ENCODE data around the gene ANKRD12.
A peak's percentile ranks its signal among the peaks of the same experiment; 100 is the strongest.

Gene ANKRD12

GRCh38 chr18:9140984-9141383 is 4.4 kb downstream of the ANKRD12 start:
- no peak for DNase-seq (ENCODE audit: low read depth)
- in situ Hi-C loops (cut with HindIII; ENCODE audit: low sequenced_read_pairs): no loop called here
- no peak overlapping the region for H3K4me3 ChIP-seq (ENCODE audit: low read depth, low read length)
- TF ChIP-seq, protein P1, sequence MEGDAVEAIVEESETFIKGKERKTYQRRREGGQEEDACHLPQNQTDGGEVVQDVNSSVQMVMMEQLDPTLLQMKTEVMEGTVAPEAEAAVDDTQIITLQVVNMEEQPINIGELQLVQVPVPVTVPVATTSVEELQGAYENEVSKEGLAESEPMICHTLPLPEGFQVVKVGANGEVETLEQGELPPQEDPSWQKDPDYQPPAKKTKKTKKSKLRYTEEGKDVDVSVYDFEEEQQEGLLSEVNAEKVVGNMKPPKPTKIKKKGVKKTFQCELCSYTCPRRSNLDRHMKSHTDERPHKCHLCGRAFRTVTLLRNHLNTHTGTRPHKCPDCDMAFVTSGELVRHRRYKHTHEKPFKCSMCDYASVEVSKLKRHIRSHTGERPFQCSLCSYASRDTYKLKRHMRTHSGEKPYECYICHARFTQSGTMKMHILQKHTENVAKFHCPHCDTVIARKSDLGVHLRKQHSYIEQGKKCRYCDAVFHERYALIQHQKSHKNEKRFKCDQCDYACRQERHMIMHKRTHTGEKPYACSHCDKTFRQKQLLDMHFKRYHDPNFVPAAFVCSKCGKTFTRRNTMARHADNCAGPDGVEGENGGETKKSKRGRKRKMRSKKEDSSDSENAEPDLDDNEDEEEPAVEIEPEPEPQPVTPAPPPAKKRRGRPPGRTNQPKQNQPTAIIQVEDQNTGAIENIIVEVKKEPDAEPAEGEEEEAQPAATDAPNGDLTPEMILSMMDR (IDR thresholded peaks at IDR 0.05; ENCODE audit: low read depth, low read length, missing control alignments): no peak

- in situ Hi-C loops (cut with HindIII; ENCODE audit: low sequenced_read_pairs): no loop called here
- TF ChIP-seq, protein P1 (IDR thresholded peaks at IDR 0.05; ENCODE audit: low read depth, low read length, missing control alignments): no peak
Measured at GRCh38 chr18:9146224-9146623, 9.6 kb downstream of the ANKRD12 start.

GRCh38 chr18:9147440-9148202 is 11.0 kb downstream of the ANKRD12 start:
- no peak overlapping the region for H3K4me3 ChIP-seq (ENCODE audit: low read depth, low read length)
- TF ChIP-seq, protein P1 (IDR thresholded peaks at IDR 0.05; ENCODE audit: low read depth, low read length, missing control alignments): peak; percentile 87
- DNase-seq (ENCODE audit: low read depth): peak; percentile 62
- in situ Hi-C loops (cut with HindIII; ENCODE audit: low sequenced_read_pairs): no loop called here

More at GRCh38 chr18:9146224-9146623, 9.6 kb downstream of the ANKRD12 start:
- H3K4me3 ChIP-seq (ENCODE audit: low read depth, low read length): no peak overlapping the region
- DNase-seq (ENCODE audit: low read depth): no peak

GRCh38 chr18:9148203-9148552 is 11.6 kb downstream of the ANKRD12 start:
- DNase-seq (ENCODE audit: low read depth): no peak
- TF ChIP-seq, protein P1 (IDR thresholded peaks at IDR 0.05; ENCODE audit: low read depth, low read length, missing control alignments): no peak
- in situ Hi-C loops (cut with HindIII; ENCODE audit: low sequenced_read_pairs): no loop called here
- no peak overlapping the region for H3K4me3 ChIP-seq (ENCODE audit: low read depth, low read length)

- TF ChIP-seq, protein P1 (IDR thresholded peaks at IDR 0.05; ENCODE audit: low read depth, low read length, missing control alignments): no peak
- H3K4me3 ChIP-seq (ENCODE audit: low read depth, low read length): no peak overlapping the region
- in situ Hi-C loops (cut with HindIII; ENCODE audit: low sequenced_read_pairs): no loop called here
- DNase-seq (ENCODE audit: low read depth): no peak
Measured at GRCh38 chr18:9150121-9150520, 13.5 kb downstream of the ANKRD12 start.

DNA sequence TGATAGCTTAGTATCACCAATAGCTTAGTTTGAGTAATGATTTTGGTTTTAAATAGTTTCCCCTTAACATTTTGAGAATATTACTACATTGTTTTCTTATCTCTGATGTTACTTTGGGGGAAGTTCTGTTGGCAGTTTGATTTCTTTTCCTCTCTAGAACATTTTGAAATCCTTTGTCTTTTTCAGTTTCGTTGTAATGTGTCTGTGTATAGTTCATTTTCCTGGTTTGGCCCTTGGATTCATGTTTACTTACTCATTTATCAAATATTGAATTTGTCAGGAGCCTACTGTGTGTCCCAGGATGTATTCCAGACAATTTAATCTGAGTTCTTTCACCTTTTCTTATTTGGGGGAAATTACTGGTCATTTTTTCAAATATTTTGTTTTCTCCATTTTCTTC is 16.7 kb downstream of the ANKRD12 start:
- TF ChIP-seq, protein P1 (IDR thresholded peaks at IDR 0.05; ENCODE audit: low read depth, low read length, missing control alignments): no peak
- no peak for DNase-seq (ENCODE audit: low read depth)
- in situ Hi-C loops (cut with HindIII; ENCODE audit: low sequenced_read_pairs): no loop called here
- H3K4me3 ChIP-seq (ENCODE audit: low read depth, low read length): no peak overlapping the region

All from astrocyte of the cerebellum (primary cell).